SK-N-SH (cell line): ENCODE data around the gene CFAP100.

Experiments used
- CHD2 ChIP-seq: fragments of 150-350 bp; IDR thresholded peaks from 2 replicates; pipeline ENCODE4 v1.6.1; 2018; ENCODE audit warnings: low read length; ENCODE audit not compliant: partially characterized antibody
- RAD21 ChIP-seq: IDR thresholded peaks from 2 replicates; pipeline ENCODE4 v1.6.1; 2012; ENCODE audit warnings: mild to moderate bottlenecking, low read length
- RCOR1 ChIP-seq: fragments of 150-350 bp; IDR thresholded peaks from 2 replicates; pipeline ENCODE4 v1.6.1; 2017; ENCODE audit warnings: antibody characterized with exemption, low read length
- RXRA ChIP-seq: IDR thresholded peaks from 2 replicates; pipeline ENCODE4 v1.4.0; 2012; ENCODE audit warnings: low read depth, mild to moderate bottlenecking, borderline replicate concordance
- SMC3 ChIP-seq: IDR thresholded peaks from 2 replicates; pipeline ENCODE4 v1.6.1; 2012; ENCODE audit warnings: low read depth, low read length, improper control_type of control experiment
- TCF12 ChIP-seq: IDR thresholded peaks from 2 replicates; pipeline ENCODE4 v1.4.0; 2012
- TF ChIP-seq, protein P1 (sequence below): fragments of 200-600 bp; sonication (generic); IDR thresholded peaks from 2 replicates; pipeline ENCODE4 v1.6.1; 2017; ENCODE audit warnings: antibody characterized with exemption, mild to moderate bottlenecking, moderate library complexity
- TF ChIP-seq, protein P2 (sequence below): IDR thresholded peaks from 2 replicates; pipeline ENCODE4 v1.4.0; 2012; ENCODE audit warnings: low read depth

DNA sequence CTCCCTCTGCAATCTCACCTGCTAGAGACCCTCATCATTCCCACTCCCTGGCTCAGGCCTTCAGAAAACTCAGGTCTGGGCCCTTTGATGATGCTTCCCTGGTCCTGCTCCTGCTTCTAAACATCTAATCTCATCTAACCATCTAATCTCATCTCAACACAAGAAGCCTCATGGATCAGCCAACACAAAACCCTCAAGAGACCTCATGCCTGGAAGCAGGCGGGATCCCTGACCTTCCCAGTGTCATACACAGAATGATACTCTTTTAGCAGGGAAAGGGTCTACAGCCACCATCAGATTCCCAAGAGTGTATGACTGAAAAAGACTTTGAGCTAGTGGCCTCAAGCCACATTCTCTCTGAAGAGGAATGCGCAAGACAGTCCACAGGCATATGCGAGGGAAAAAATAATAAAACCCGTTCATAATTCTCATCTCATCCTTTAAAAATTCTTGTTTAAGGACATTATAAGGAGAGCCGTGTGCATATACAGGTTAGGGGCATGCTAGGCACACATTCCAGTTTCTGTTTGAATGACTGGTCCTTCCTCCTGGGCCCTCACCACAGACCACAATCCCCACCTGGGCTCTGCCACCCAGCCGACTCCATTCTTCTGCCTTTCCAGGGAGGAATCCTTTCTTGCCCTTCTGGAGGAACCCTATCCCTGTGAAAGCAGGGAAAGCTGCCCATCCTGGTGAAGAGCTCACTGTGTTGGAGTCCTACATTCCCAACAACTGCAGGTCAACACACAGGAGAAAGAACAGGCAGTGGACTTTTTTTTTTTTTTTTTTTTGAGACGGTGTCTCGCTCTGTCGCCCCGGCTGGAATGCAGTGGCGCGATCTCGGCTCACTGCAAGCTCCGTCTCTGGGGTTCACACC, 78.8 kb downstream of the CFAP100 start:
- no peak for TF ChIP-seq CHD2
- TF ChIP-seq RAD21 = no peak
- TF ChIP-seq, protein P1, sequence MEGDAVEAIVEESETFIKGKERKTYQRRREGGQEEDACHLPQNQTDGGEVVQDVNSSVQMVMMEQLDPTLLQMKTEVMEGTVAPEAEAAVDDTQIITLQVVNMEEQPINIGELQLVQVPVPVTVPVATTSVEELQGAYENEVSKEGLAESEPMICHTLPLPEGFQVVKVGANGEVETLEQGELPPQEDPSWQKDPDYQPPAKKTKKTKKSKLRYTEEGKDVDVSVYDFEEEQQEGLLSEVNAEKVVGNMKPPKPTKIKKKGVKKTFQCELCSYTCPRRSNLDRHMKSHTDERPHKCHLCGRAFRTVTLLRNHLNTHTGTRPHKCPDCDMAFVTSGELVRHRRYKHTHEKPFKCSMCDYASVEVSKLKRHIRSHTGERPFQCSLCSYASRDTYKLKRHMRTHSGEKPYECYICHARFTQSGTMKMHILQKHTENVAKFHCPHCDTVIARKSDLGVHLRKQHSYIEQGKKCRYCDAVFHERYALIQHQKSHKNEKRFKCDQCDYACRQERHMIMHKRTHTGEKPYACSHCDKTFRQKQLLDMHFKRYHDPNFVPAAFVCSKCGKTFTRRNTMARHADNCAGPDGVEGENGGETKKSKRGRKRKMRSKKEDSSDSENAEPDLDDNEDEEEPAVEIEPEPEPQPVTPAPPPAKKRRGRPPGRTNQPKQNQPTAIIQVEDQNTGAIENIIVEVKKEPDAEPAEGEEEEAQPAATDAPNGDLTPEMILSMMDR = no peak
- TF ChIP-seq RXRA = no peak
- no peak for TF ChIP-seq TCF12
- TF ChIP-seq, protein P2, sequence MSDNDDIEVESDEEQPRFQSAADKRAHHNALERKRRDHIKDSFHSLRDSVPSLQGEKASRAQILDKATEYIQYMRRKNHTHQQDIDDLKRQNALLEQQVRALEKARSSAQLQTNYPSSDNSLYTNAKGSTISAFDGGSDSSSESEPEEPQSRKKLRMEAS = no peak
- TF ChIP-seq SMC3 = no peak
- no peak for TF ChIP-seq RCOR1
